Esophagus (tissue), 2 donors: ENCODE measurements around the gene RND2. TPM values are rescaled to one million over a fixed set of nuclear protein-coding genes. Genes with fewer than 3 reads are reported as not detected.
A peak's percentile ranks its signal among the peaks of the same experiment; 100 is the strongest.

Experiments used
- H3K27ac ChIP-seq, 2 donors: one replicate each; pipeline ENCODE4 v1.5.1; 2013; ENCODE audit warnings: low read depth in 2 of 2, mild to moderate bottlenecking in 2 of 2, inconsistent platforms in 1 of 2, low read length in 1 of 2, moderate library complexity in 1 of 2
- H3K27me3 ChIP-seq, 2 donors: one replicate each; pipeline ENCODE4 v1.6.1; 2013; ENCODE audit warnings: low read length in 2 of 2, control low read depth in 1 of 2, mild to moderate bottlenecking in 1 of 2; ENCODE audit not compliant: insufficient read depth in 2 of 2, control insufficient read depth in 1 of 2
- H3K36me3 ChIP-seq, 2 donors: one replicate each; pipeline ENCODE4 v1.6.1; 2013; ENCODE audit warnings: low read length in 1 of 2; ENCODE audit not compliant: control insufficient read depth in 2 of 2, insufficient read depth in 2 of 2
- H3K4me1 ChIP-seq, 2 donors: one replicate each; pipeline ENCODE4 v1.6.1; 2013; ENCODE audit warnings: low read length in 1 of 2; ENCODE audit not compliant: control insufficient read depth in 2 of 2, insufficient read depth in 2 of 2
- H3K4me3 ChIP-seq, 2 donors: one replicate each; pipeline ENCODE4 v1.5.1; 2013; ENCODE audit warnings: low read length in 2 of 2, mild to moderate bottlenecking in 2 of 2, low read depth in 1 of 2, moderate library complexity in 1 of 2
- H3K9me3 ChIP-seq, 2 donors: one replicate each; pipeline ENCODE4 v1.6.1; 2013; ENCODE audit warnings: mild to moderate bottlenecking in 2 of 2, low read depth in 1 of 2, low read length in 1 of 2, moderate library complexity in 1 of 2; ENCODE audit not compliant: control insufficient read depth in 2 of 2, insufficient read depth in 1 of 2
- WGBS, 2 donors: extraction: QIAGEN DNeasy Blood & Tissue Kit; methylation state at CpG; one replicate each; pipeline ENCODE4 v1.1.7; 2013; 5-methylcytosine and 5-hydroxymethylcytosine counted together
- polyA plus RNA-seq, 2 donors: library from polyadenylated mRNA; stranded (reverse); fragments of 200-250 nt; gene quantifications; one replicate each; pipeline ENCODE4 v1.2.3, GENCODE V29; 2013
- donor health status: healthy with polysubstance abuse.
- donor health status: Bipolar disorder and iron deficiency.

RND2 gene
- polyA plus RNA-seq, 2 donors, result 0.53 to 0.54 TPM

DNA sequence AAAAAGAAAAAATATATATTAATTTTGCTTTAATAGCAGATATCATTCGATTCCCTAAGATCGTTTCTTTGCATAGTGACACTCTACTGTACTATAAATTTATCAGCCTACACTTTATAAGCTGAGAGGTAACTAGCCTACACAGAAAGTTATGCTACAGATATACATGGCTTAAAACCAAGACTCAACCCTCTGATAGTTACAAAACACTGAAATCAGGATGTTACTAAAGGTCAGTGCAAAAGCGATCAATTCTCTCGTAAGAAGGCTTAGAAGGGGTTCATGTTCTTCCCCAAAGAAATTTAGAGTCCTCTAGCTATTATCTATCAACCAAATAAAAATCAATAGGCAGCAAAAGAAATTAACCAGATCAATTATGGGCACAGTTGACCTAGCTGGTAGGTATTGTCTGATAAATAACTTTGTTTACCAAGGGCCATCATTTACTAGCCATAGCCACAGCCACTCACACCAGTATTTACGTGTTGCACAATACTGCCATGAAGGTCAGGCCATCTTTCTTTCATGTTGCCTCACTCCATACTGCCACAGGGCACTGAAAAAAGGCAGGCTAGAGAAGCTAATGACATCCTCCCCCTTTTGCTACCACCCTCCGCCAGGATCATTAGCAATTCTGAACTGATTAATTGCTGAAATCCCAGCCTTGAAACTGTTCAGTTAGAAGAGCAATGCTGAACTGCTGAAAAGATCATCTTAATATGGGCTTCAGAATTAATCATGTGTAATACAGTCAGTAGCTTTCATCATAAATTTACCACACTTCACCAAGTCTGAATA is 43.7 kb downstream of the RND2 start:
- no peaks in the 10 kb centered on the region for H3K9me3 ChIP-seq
- no peaks in the 10 kb centered on the region for H3K27me3 ChIP-seq
- 94 to 95% methylated on average over 6 of the region's 6 CpGs for WGBS, 2 donors
- H3K4me1 ChIP-seq, result no peaks in the 10 kb centered on the region
- no peak overlapping the region for H3K27ac ChIP-seq
- no peaks in the 10 kb centered on the region for H3K36me3 ChIP-seq
- no peak overlapping the region for H3K4me3 ChIP-seq

DNA sequence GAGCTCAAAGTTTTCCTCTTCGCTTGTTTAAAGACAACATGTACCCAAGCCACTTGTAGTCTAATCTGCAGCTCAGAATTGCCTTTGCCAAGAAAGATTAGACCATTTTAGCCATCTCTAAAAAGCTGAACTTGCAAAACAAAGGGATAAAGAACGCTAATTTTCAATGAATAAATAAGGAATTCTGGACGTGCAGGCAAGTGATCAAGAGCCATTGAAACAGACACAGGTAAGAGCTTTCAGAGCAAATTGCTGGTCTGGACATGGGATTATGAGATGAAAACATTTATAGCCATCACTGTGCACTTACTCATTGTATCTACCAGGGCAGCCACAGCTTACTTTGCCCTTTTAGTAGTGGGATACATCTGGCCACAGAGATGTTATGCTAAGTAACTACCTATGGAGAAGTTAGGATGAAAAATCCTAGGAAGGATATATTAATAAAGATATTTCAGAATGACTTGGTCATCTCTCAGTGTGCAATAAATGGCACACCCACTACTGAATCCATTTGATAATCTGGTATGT is 44.4 kb downstream of the RND2 start:
- WGBS, 2 donors, result 87 to 90% methylated on average over 3 of the region's 3 CpGs
- no peaks in the 10 kb centered on the region for H3K9me3 ChIP-seq
- H3K36me3 ChIP-seq, result no peaks in the 10 kb centered on the region
- no peak overlapping the region for H3K4me3 ChIP-seq
- no peaks in the 10 kb centered on the region for H3K27me3 ChIP-seq
- no peaks in the 10 kb centered on the region for H3K4me1 ChIP-seq
- H3K27ac ChIP-seq, result no peak overlapping the region

DNA sequence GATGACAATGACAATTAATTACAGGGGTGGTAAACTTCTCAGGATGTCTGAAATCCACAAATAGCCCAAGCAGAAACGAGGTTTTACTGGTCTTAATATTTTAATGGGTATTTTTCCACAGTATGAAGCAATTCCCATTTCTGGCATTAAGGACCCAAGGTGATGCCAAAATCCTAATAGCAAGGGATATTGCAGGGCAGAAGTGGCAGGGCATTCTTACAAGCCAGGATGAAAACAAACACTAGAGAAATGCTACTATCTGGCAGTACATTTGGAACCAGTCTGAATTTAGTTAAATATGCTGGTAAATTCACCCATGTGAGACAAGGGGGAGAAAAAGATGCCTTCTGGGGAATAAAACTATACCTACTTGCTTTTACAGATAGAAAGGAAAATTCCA is 45.2 kb downstream of the RND2 start:
- H3K4me1 ChIP-seq, result no peaks in the 10 kb centered on the region
- H3K9me3 ChIP-seq, result no peaks in the 10 kb centered on the region
- H3K27me3 ChIP-seq, result no peaks in the 10 kb centered on the region
- no peak overlapping the region for H3K27ac ChIP-seq
- no peak overlapping the region for H3K4me3 ChIP-seq
- 63 to 69% methylated on average over 1 of the region's 1 CpG for WGBS, 2 donors
- no peaks in the 10 kb centered on the region for H3K36me3 ChIP-seq

DNA sequence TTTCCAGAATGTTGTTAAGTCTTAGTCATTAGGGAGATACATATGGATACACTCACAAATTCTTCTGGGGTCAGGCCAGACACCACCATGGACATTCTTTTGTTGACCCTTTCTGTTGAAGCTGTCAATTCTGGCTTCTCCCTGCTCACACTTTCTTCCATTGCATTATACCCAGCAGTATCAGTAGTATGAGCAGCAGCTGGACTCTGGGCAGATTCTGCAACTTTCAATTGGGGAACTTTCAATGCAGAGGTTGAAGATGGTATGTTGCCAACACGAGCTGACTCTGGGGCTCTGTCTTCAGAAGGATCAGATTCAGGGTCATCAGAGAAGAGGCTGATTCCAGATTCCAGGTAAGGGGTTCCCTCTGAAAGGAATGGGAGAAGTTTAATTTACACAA is 45.8 kb downstream of the RND2 start:
- Histone ChIP-seq H3K4me3 (no peak overlapping the region), H3K27me3 (no peaks in the 10 kb centered on the region), H3K36me3 (no peaks in the 10 kb centered on the region), H3K27ac (no peak overlapping the region), H3K9me3 (no peaks in the 10 kb centered on the region), H3K4me1 (no peaks in the 10 kb centered on the region)
- 90 to 94% methylated on average over 1 of the region's 1 CpG for WGBS, 2 donors

DNA sequence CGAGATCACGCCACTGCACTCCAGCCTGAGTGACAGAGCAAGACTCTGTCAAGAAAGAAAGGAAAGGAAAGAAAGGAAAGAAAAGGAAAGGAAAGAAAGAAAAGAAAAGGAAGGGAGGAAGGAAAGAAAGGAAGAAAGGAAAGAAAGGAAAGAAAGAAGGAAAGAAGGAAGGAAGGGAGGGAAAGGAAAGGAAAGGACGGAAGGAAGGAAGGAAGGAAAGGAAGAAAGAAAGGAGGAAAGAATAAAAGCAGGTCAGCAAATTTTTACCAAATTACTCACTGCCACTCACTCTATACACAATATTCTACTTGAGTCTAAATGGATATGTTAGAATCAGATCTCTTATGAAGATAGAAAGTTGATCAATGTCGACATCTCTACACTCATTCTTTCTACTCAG is 49.8 kb downstream of the RND2 start:
- Histone ChIP-seq H3K9me3 (no peaks in the 10 kb centered on the region), H3K4me1 (no peaks in the 10 kb centered on the region), H3K27me3 (no peaks in the 10 kb centered on the region), H3K27ac (no peak overlapping the region), H3K4me3 (no peak overlapping the region), H3K36me3 (no peaks in the 10 kb centered on the region)
- 92 to 96% methylated on average over 4 of the region's 4 CpGs for WGBS, 2 donors

DNA sequence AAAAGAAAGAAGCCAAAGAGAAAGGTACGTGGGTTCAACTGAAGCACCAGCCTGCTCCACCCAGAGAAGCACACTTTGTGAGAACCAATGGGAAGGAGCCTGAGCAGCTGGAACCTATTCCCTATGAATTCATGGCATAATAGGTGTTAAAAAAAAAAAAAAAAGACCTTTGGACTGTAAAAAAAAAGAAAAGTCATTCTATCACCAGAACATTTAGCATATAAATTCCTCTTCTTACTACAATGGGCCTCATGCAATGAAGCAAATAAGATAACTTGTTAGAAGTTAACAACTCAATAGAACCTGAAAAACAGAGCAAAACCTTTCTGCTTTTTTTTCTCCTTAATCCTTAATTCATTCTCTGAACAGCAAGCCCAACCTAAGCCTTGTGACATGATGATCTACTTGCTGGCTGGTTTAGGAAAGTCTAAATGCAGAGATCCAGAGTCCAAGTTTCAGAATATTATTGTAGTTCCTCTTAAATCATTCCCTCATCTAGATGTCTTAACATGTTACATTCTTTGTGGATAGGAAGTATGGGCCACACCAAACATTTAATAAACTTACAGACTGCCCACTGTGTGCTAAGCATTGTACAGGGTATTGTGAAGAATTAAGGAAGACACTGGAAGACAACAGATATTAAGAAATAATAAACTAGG is 54.7 kb downstream of the RND2 start:
- WGBS, 2 donors, result 64 to 73% methylated on average over 1 of the region's 1 CpG
- Histone ChIP-seq H3K9me3 (no peaks in the 10 kb centered on the region), H3K27me3 (no peaks in the 10 kb centered on the region), H3K27ac (peak overlapping the region in 1 of 2 donors; percentile 49), H3K4me1 (no peaks in the 10 kb centered on the region), H3K36me3 (no peaks in the 10 kb centered on the region), H3K4me3 (no peak overlapping the region)

Other genes starting within 250 kb of the RND2 start
- gene WNK4, start 244.6 kb upstream of the RND2 start, polyA plus RNA-seq, result 10 to 100 TPM in 1 of 2 donors, 1 to 10 TPM in 1; 6.7 to 12.8 TPM
- 100 to 1,000 TPM in 1 of 2 donors, 10 to 100 TPM in 1; 89.9 to 185 TPM for gene COA3, start 226.5 kb upstream of the RND2 start, polyA plus RNA-seq
- under 1 TPM; 0.18 TPM for gene CNTD1, start 226.4 kb upstream of the RND2 start, polyA plus RNA-seq
- 10 to 100 TPM; 29.1 to 53.9 TPM for gene BECN1, start 200.9 kb upstream of the RND2 start, polyA plus RNA-seq
- 10 to 100 TPM; 24.8 to 69.3 TPM for gene PSME3, start 191.8 kb upstream of the RND2 start, polyA plus RNA-seq
- under 1 TPM; 0.24 to 0.86 TPM for gene AOC2, start 180.7 kb upstream of the RND2 start, polyA plus RNA-seq
- gene AOC3, start 174.0 kb upstream of the RND2 start, polyA plus RNA-seq, result 10 to 100 TPM in 1 of 2 donors, 1 to 10 TPM in 1; 9.7 to 25.3 TPM
- not detected for gene G6PC1, start 124.4 kb upstream of the RND2 start, polyA plus RNA-seq
- 10 to 100 TPM; 36.0 to 47.8 TPM for gene AARSD1, start 60.8 kb upstream of the RND2 start, polyA plus RNA-seq
- gene PTGES3L, start 45.2 kb upstream of the RND2 start, polyA plus RNA-seq, result under 1 TPM; 0.65 to 0.94 TPM
- gene RUNDC1, start 44.7 kb upstream of the RND2 start, polyA plus RNA-seq, result 1 to 10 TPM; 5.2 to 5.7 TPM
- gene RPL27, start 26.8 kb upstream of the RND2 start, polyA plus RNA-seq, result 1,000 to 10,000 TPM; 2,102 to 2,622 TPM
- 1 to 10 TPM; 7.4 to 9.0 TPM for gene IFI35, start 18.4 kb upstream of the RND2 start, polyA plus RNA-seq
- gene VAT1, start 2.8 kb upstream of the RND2 start, polyA plus RNA-seq, result 100 to 1,000 TPM in 1 of 2 donors, 10 to 100 TPM in 1; 97.6 to 103 TPM
- gene BRCA1, start 100.1 kb downstream of the RND2 start, polyA plus RNA-seq, result 1 to 10 TPM; 3.7 to 3.8 TPM
- 10 to 100 TPM; 25.2 to 26.1 TPM for gene NBR1, start 146.0 kb downstream of the RND2 start, polyA plus RNA-seq
- gene TMEM106A, start 186.6 kb downstream of the RND2 start, polyA plus RNA-seq, result 1 to 10 TPM in 1 of 2 donors, under 1 TPM in 1; 0.49 to 2.3 TPM
- not detected for gene CCDC200, start 203.4 kb downstream of the RND2 start, polyA plus RNA-seq
- not detected for gene RNU2-1, start 208.7 kb downstream of the RND2 start, polyA plus RNA-seq